MM.1S (cell line): ENCODE measurements around the gene TMEM242.

Experiments used
- CTCF ChIP-seq: fragments of 300-600 bp; sonication (generic); IDR thresholded peaks from 2 replicates; pipeline ENCODE4 v1.5.1; 2016; ENCODE audit warnings: antibody characterized with exemption, low read length, mixed read lengths
- EZH2 ChIP-seq: fragments of 300-600 bp; sonication (generic); optimal IDR thresholded peaks from 2 replicates; pipeline ENCODE3; 2017; ENCODE audit warnings: low read depth, mild to moderate bottlenecking, antibody characterized with exemption, low read length, mixed read lengths

- no peak for TF ChIP-seq CTCF
- no peak for TF ChIP-seq EZH2
These were observed 47.4 kb upstream of the TMEM242 start for GRCh38 chr6:157370755-157371154.
